LHCN-M2 (cell line): Measurements from ENCODE around the gene SIN3A. TPM values are rescaled to one million over a fixed set of nuclear protein-coding genes. Genes with fewer than 3 reads are reported as not detected.

Experiments
- DNase-seq: peaks from one replicate; pipeline ENCODE4 v3.0.0-alpha.2; 2012; ENCODE audit warnings: low read depth
- total RNA-seq: library from RNA; depleted of rRNA; stranded (reverse); fragments of >200 nt; gene quantifications from 2 replicates; pipeline ENCODE4 v1.2.3, GENCODE V29; 2014

The SIN3A gene
- total RNA-seq, 1 experiment from 2014 or later: 26.9 TPM

GRCh38 chr15:75380773-75381172 lies 70.7 kb downstream of the SIN3A start:
- DNase-seq: no peak

DNA sequence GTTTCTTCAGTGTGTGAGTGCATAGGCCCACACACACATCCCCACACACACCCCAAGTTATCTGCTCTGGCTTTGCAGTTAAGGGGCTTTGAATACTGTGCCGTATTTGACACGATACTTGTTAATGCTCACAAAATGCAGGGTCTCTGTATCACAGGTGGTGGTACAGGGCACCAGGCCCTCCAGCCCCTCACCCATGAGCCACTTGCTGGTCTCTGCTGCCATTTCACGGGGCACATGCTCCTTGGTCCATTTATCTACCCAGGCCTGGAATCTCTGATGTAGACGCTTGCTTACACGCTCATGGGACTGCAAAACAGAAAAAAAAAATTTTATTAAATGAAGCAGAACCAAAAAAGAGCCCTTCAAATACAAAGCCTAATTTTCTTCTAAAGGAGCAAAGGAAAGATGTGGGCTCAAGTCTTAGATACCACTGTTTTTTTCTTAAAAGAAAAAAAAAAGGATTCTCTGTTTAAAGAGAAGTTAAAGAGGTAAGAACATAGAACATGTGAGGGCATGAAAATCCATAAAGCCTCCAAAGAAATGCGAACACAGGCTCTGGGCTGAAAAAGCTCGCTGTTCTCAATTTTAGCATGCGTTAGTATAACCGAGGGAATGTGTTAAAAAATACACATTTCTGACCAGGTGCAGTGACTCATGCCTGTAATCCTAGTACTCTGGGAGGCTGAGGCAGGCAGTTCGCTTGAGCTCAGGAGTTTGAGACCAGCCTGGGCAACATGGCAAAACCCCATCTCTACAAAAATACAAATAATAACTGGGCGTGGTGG lies 79.4 kb downstream of the SIN3A start:
- DNase-seq: peak; percentile 17

DNA sequence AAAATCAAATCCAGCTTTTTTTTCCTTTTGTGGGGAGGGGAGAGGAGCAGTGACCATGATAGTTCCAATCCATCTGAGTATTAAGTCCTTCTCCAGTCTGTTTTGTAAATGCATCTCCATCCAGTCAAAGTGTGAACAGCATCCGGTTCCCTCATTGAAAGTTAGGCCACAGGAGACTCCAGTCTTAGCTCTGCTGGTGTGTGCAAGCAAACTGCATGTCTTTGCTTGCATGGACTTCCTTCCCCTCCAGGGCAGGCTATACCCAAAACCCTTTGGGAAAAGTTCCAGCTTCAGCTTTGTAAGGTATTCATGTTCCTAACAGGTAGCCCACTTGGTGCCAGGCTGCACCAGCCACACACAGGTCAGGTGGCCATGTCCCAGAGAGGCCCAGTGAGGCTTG lies 80.0 kb downstream of the SIN3A start:
- no peak for DNase-seq

DNA sequence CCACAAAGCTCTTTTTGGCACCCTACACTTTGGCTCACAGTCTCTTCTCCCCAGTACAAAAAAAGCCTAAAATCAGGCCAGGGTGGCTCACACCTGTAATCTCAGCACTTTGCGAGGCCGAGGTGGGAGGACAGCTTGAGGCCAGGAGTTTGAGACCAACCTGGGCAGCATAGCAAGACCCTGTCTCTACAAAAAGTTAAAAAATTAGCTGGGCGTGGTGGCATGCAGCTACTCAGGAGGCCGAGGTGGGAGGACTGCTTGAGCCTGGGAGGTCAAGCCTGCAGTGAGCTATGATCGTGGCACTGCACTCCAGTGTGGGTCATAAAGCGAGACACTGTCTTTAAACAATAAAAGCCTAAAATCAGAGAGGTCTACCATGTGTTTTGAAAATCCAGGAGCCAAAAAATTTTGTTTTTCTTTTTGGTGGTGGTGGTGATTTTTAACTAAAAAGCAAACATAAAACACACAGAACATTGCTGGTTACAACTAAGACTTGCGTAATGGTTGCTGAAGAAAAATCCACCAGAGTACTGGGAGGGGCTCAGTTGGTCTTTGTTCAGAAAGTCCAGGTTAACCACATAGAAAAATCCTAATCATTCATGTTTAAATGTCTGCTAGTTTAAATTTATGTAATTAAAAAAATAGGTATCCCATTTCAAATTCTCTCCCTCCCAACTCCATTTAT lies 81.5 kb downstream of the SIN3A start:
- no peak for DNase-seq

- DNase-seq: no peak
Observed at GRCh38 chr15:75368689-75369239, 82.7 kb downstream of the SIN3A start.

GRCh38 chr15:75367913-75368688 lies 83.4 kb downstream of the SIN3A start, which contains the start of gene MAN2C1:
Gene MAN2C1, minus strand, starts transcription at chr15:75368607. Its CDS starts 24 bp downstream, at chr15:75368583.
- peak; percentile 93 for DNase-seq

- DNase-seq: no peak
Observed at GRCh38 chr15:75367406-75367912, 84.0 kb downstream of the SIN3A start.

- DNase-seq: no peak
Observed at GRCh38 chr15:75367006-75367405, 84.5 kb downstream of the SIN3A start.

DNA sequence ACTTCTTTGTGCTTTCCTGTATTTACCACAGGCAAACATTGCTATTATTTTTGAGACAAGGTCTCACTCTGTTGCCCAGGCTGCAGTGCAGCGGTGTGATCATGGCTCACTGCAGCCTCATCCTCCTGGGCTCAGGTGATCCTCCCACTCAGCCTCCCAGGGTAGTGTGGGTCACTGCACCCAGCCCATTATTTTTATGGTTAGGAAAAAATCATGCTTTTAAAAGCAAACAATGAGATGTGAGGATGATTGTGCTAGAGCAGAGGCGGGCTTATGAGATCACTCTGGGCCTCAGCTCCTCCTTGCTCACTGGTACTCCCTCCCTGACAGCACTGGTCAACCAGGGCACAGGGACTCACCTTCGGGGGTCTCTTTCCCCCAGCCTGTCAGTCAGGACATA lies 85.3 kb downstream of the SIN3A start:
- no peak for DNase-seq

DNA sequence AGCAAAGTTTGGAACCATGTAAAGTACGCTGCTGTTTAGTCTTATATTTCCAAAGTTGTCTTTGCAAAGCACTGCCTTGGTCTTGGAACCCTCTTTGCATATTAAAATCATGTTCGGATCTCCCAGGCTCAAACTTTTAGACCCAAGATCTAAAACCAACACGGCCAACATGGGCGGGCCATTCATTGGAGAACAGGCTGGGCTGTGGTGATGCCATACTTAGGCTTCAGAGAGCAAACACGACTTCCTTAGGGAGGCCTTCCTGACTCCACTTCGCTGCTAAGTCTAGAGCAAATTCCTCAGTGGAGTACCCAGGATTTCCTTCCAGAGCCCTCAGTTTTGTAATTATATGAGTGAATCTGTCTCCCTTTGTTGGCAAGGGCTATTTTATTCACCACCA lies 86.6 kb downstream of the SIN3A start:
- DNase-seq: no peak

DNA sequence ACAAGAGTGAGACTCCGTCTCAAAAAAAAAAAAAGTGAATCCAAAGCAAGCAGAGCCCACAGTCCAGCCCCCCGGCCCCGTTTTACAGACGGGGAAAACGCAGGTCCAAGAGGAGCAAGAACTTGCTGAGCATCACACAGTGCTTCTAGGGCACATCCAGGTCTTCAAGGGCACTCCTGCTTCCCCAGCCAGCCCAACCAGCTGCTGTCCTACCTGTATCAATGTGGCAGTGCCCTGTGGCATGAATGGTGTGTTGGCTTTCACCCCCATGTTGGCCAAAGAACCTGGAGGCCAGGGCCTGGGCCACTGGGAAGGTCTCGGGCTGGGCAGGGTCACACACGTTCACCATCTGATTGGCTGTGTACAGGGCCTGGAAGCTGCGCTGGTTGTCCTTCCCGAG lies 87.7 kb downstream of the SIN3A start:
- no peak for DNase-seq

DNA sequence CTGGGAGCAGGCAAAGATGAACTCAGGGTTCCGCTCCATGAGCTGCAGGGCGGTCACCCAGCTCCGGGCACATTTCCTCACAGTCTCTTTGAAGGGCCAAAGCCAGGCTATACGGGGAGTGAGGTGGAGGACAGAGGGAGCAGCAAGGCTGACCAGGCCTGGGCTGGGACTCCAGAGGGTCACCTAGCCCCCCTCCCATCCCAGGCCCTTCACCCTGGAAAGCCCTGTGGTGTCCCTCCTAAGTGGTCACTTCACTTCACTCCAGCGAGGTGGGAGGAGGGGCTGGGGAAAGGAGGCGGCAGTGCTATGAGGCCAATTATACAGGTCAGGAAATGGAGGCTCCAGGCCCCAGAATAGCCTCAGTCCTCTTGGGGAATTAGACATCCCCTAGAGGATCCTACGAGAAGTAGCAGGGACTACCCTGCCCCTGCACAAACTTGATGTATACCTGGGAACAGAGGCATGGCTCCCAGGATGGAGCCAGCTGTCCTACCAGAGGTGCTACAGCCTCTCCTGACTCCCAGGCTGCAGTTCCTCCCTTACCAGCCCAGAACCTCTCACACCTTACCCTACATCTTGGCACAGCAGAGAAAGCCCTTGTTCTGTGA lies 88.7 kb downstream of the SIN3A start:
- no peak for DNase-seq

GRCh38 chr15:75361989-75362641 lies 89.4 kb downstream of the SIN3A start:
- no peak for DNase-seq

- no peak for DNase-seq
Observed at GRCh38 chr15:75361361-75361988, 90.0 kb downstream of the SIN3A start.

DNA sequence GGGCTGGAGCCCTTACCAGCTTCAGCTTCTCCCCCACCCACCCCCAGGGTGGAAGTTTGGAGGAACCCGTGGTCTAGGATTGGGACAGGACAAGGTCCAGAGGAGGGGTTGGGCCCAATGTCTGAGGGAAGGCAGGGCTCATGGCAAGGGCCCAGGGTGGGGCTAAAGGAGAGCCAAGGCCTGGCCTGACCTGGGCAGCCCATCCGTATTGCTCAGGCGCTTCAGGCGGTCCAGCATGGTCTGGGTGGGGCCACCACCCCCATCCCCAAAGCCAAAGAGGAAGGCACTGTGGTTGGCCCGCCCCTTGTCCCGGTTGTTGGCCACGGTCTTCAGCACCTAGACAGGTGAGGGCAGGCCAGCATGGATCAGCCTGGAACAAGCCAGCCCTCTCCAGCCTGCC lies 90.6 kb downstream of the SIN3A start:
- no peak for DNase-seq

- peak; percentile 29 for DNase-seq
Observed at GRCh38 chr15:75360391-75360790, 91.1 kb downstream of the SIN3A start.

GRCh38 chr15:75359537-75360250 lies 91.8 kb downstream of the SIN3A start:
- DNase-seq: no peak

DNA sequence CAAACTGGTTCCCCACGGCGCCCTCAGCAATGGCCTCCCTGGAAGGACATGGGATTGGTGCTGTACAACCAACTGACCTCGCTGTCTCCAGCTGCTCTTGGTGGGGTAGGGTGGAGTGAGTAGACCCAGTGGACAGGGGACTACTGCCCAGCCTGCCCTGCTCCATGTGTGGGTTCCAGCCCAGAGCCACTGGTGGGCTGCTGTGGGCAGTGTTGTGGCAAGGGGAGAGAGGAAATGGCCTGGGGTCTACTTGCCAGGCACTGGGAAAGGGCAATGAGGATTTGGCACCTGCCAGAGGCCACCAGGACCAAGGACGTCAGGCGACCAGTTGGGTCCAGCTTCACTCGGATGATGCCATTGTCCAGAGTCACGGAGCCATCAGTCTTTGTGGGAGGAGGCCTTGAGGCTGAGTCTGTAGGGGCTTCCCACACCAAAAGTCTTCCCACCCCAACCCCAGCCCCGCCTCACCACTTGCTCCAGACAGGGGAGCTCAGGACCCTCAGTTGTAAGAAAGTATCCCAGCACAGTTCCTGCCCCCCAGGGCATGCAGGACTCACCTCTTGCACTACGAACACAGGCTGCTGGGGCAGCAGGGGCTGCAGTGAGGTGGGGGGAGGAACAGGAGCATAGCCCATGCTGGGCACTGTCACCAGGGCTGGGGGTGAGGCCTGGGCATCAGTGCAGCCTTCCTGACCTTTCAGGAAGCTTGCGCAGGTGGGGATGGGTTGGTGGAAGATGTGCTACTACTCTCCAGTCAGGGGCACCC lies 92.5 kb downstream of the SIN3A start:
- DNase-seq: no peak
